ENCODE measurements around the gene RAB34.

GRCh38 chr17:28725660-28726225 lies 8.1 kb upstream of the RAB34 start:
- TF ChIP-seq, protein P1, sequence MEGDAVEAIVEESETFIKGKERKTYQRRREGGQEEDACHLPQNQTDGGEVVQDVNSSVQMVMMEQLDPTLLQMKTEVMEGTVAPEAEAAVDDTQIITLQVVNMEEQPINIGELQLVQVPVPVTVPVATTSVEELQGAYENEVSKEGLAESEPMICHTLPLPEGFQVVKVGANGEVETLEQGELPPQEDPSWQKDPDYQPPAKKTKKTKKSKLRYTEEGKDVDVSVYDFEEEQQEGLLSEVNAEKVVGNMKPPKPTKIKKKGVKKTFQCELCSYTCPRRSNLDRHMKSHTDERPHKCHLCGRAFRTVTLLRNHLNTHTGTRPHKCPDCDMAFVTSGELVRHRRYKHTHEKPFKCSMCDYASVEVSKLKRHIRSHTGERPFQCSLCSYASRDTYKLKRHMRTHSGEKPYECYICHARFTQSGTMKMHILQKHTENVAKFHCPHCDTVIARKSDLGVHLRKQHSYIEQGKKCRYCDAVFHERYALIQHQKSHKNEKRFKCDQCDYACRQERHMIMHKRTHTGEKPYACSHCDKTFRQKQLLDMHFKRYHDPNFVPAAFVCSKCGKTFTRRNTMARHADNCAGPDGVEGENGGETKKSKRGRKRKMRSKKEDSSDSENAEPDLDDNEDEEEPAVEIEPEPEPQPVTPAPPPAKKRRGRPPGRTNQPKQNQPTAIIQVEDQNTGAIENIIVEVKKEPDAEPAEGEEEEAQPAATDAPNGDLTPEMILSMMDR (IDR thresholded peaks at IDR 0.05; ENCODE audit: low read depth, low read length, poor library complexity, severe bottlenecking): no peak
- TF ChIP-seq EZH2phosphoT487 (IDR thresholded peaks at IDR 0.05; ENCODE audit: borderline replicate concordance, low read length): no peak
